ENCODE data around the gene PREP.
"Not testable (repeated sequence)": the region's sequence is repeated elsewhere in the genome, so short reads cannot be mapped to it uniquely, and the experiment has no call there.

PREP gene

GRCh38 chr6:105235155-105235554, 167.7 kb downstream of the PREP start:
- H3K4me3 ChIP-seq = no peak overlapping the region
- no peak overlapping the region for H3K27ac ChIP-seq

- not testable (repeated sequence) for H3K27ac ChIP-seq
Observed at GRCh38 chr6:105231771-105232170, 171.1 kb downstream of the PREP start.

More at GRCh38 chr6:105231771-105232170, 171.1 kb downstream of the PREP start:
- not testable (repeated sequence) for H3K4me3 ChIP-seq
